Measurements from ENCODE around the gene EVPL. TPM values are rescaled to one million over a fixed set of nuclear protein-coding genes. Genes with fewer than 3 reads are reported as not detected.

EVPL gene
- total and polyA plus RNA-seq, 2 of the 13 experiments (the other 11 are each of a cell fraction or from before 2014, with no cell fraction given), result 2.1 to 8.2 TPM

GRCh38 chr17:75959051-75959838 lies 67.9 kb downstream of the EVPL start (continued):
- TF ChIP-seq GMEB1 (CRISPR knock-in tag; IDR thresholded peaks at IDR 0.05; ENCODE audit: borderline replicate concordance) (no peak), MYNN (CRISPR knock-in tag; IDR thresholded peaks at IDR 0.05; ENCODE audit: low read depth) (no peak), NR3C1 (CRISPR knock-in tag; IDR thresholded peaks at IDR 0.05) (no peak), HDAC1 (CRISPR knock-in tag; IDR thresholded peaks at IDR 0.05) (peak; percentile 46; the same call in 1 of the 2 replicates), ZNF205 (CRISPR knock-in tag; IDR thresholded peaks at IDR 0.05) (no peak; the same call in 1 of the 2 replicates), ARNTL (CRISPR knock-in tag; IDR thresholded peaks at IDR 0.05) (no peak), EED (CRISPR knock-in tag; IDR thresholded peaks at IDR 0.05) (no peak), EP300 (IDR thresholded peaks at IDR 0.05; ENCODE audit: low read depth in 2 of 2, low read length in 2 of 2) (peak in 1 of 2 experiments; percentile 58; a peak in 1 of 4 replicates), EP300 (CRISPR knock-in tag; IDR thresholded peaks at IDR 0.05; ENCODE audit: borderline replicate concordance) (no peak), MAFK (conservative IDR thresholded peaks at IDR 0.05 in 1 of 2, IDR thresholded peaks at IDR 0.05 in 1 of 2; ENCODE audit: low read length in 2 of 2) (no peak), EHMT2 (IDR thresholded peaks at IDR 0.05; ENCODE audit: borderline replicate concordance, low read depth, low read length) (no peak), GABPB1 (CRISPR knock-in tag; IDR thresholded peaks at IDR 0.05) (no peak), RBM22 (optimal IDR thresholded peaks at IDR 0.05; ENCODE audit: low read length) (peak; percentile 30), STAT5B (CRISPR knock-in tag; IDR thresholded peaks at IDR 0.05) (no peak), SRSF9 (IDR thresholded peaks at IDR 0.05; ENCODE audit: borderline replicate concordance, insufficient read depth, low read depth, low read length, poor library complexity, severe bottlenecking) (no peak), CERS6 (CRISPR knock-in tag; IDR thresholded peaks at IDR 0.05) (no peak), FOXP1 (IDR thresholded peaks at IDR 0.05) (no peak), FOXP1 (CRISPR knock-in tag; IDR thresholded peaks at IDR 0.05) (peak; percentile 50; the same call in 1 of the 2 replicates), ZNF503 (CRISPR knock-in tag; IDR thresholded peaks at IDR 0.05) (0 out of 2 replicates have a peak, but pooled peaks have one; percentile 24), SAP130 (CRISPR knock-in tag; IDR thresholded peaks at IDR 0.05; ENCODE audit: low read depth) (peak; percentile 53; the same call in 1 of the 2 replicates), SP5 (CRISPR knock-in tag; IDR thresholded peaks at IDR 0.05; ENCODE audit: borderline replicate concordance, low read depth) (no peak), MEF2D (CRISPR knock-in tag; IDR thresholded peaks at IDR 0.05) (no peak), STAG1 (CRISPR knock-in tag; IDR thresholded peaks at IDR 0.05) (no peak), ZNF24 (IDR thresholded peaks at IDR 0.05) (no peak; the same call in 1 of the 2 replicates), TOPORS (CRISPR knock-in tag; IDR thresholded peaks at IDR 0.05) (no peak), ZNF230 (CRISPR knock-in tag; IDR thresholded peaks at IDR 0.05) (no peak), MBD4 (IDR thresholded peaks at IDR 0.05; ENCODE audit: borderline replicate concordance, low read length) (0 out of 2 replicates have a peak, but pooled peaks have one; percentile 37)
- TF ChIP-seq, protein P1, sequence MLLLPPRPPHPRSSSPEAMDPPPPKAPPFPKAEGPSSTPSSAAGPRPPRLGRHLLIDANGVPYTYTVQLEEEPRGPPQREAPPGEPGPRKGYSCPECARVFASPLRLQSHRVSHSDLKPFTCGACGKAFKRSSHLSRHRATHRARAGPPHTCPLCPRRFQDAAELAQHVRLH (CRISPR knock-in tag; IDR thresholded peaks at IDR 0.05; ENCODE audit: borderline replicate concordance, low read depth), result no peak; the same call in 1 of the 2 replicates

Data from HepG2 (cell line).